Measurements from ENCODE around the gene HOXA10.

Gene HOXA10

DNA sequence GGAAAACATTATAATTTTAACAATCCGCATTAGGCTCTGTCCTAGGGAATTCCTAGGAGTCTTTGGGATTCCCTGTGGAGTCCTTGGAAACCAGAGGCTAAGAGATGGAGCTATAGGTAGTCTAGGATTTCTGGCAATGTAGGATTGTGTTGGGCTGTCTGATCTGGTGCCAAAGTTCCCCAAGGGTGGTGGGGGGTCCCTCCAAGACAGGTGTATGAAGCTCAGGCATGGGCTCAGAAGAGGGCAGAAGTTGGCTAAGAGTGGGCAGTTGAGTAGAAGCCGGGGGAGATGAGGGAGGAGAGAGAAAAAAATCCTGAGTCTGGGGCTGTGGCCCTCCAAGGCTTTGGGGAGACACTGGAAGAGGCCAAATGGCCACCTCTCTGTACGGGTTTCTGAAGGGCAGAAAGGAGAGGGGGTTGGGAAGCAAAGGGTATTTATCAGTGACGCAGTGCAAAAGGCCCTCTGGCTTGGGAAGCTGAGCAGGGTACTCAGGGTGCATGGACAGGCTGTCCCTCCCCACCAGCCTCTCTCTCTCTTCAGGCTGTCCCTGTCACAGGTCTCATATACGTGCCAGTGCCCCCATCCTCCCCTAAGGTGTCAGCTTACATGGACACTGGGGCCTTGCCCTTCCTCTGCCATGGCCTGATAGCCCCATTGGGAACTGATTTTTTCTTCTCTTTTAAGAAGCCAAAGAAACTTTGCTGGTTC, 27.5 kb downstream of the HOXA10 start:
- DNase-seq: no peak

DNA sequence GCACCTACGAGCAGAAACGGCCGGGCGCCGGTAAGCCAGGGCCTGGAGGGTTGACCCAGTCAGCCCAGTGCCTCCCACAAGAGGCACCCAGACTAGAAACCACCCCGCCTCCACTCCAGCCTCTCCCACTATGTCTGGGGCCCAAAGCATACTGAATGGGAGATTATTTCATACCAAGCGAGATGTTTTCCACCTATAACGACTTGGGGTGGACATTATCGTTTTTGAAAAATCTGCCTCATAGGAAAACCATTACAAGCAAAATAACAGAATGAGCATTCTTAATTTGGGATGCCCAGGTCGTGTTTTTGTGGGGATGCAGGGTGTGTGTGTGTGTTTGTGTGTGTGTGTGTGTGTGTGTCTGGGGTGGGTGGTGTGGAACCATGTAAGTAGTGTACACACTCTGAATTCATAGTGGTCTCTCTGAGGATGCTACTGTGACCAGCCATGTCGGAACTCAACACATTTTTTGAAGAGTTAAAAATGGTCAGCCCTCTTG, 28.2 kb downstream of the HOXA10 start:
- no peak for DNase-seq

DNA sequence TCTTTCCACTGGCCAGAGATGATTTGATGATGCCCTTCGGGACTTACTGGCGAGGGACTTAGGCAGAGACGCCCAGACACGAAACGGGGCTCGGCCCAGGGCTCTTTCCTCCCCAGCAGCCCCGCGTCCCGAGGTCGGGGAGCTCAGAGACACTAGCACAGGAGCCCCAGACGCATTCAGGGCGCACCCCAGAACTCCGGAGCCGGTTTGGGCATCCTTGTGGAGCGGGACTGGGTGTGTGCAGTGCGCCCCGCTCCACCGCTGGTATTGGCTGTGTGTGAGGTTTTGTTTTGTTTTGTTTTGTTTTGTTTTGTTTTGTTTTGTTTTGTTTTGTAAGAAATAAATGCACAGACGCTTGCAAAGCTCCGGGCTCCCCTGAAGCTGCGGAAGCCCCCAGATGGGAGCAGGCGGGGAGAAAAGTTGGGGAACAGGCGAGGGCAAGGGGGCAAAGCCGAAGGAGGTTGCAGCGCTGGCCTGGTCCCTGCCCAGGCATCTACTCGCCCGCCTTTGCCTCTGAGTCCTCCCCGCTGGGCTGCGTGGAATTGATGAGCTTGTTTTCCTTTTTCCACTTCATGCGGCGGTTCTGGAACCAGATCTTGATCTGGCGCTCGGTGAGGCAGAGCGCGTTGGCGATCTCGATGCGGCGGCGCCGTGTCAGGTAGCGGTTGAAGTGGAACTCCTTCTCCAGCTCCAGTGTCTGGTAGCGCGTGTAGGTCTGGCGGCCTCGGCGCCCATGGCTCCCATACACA, 28.8 kb downstream of the HOXA10 start:
- DNase-seq: no peak

DNA sequence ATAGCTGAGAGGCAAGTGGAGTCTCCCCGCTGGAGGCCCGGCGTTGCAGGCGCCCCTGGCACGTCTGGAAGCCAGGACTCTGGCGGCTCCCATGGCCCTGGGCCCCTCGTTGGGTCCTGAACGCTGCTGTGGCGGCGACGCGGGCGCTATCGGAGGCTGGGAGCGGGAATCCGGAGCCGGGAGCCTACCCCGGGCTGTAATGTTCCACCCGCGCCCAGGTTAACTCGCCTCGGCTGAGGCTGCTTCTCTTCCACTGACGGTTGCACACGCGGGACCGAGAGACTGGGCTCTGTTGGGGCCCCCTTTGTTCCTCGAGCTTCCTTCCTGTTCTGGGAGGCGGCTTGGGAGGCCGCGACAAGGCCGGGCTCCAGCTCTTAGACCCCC, 29.3 kb downstream of the HOXA10 start:
- no peak for DNase-seq

DNA sequence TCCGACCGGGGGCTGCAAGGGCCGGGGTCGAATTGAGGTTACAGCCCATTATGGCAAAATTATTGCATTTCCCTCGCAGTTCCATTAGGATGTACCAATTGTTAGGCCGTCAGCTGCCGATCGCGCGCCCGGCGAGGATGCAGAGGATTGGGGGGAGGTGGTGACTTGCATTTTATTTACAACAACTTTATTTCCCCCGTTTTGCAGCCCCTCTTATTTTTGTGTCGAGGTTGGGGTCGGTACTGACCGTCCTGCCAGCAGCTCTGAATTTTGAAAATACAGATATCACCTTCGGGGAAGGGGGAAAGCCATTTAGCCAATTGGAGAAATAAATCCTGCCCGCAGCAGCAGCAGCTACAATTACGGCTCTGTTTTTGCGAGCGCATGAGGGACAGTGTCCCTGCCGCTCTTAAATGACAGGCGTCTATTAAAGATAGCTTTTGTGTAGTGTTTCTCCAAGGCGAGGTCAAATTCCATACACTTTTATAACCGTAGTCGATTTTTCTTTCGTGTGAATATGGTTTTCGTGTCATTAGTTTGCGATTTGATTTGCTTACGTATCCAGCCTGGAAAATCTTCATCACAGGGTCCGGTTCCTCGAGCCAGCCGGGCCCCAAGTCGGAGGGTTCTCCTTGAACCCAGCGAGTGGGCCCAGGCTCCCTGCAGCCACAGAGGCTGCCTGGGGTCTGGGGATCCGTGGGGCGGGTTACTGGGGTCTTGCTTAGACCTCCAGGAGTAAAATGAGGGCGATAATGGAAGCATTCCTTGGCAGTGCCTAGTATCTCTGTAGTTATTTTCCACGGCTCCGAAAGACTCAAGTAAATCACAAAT, 30.0 kb downstream of the HOXA10 start:
- DNase-seq: no peak

DNA sequence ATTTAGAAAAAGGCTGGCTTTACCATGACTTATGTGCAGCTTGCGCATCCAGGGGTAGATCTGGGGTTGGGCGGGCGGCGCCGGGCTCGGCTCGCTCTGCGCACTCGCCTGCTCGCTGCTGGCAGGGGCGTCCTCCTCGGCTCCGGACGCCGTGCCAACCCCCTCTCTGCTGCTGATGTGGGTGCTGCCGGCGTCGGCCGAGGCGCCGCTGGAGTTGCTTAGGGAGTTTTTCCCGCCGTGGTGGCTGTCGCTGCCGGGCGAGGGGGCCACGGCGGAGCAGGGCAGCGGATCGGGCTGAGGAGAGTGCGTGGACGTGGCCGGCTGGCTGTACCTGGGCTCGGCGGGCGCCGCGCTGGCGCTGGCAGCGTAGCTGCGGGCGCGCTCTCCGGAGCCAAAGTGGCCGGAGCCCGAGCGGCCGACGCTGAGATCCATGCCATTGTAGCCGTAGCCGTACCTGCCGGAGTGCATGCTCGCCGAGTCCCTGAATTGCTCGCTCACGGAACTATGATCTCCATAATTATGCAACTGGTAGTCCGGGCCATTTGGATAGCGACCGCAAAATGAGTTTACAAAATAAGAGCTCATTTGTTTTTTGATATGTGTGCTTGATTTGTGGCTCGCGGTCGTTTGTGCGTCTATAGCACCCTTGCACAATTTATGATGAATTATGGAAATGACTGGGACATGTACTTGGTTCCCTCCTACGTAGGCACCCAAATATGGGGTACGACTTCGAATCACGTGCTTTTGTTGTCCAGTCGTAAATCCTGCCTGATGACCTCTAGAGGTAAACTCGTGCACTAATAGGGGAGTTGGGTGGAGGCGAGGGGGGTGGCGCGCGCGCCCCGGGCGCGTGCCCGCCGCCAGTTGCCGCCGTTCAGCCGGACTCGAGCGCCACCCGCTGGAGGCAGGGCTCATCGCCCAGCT, 30.8 kb downstream of the HOXA10 start, which contains the start of gene HOXA5:
Gene HOXA5, minus strand, starts transcription at position 659 of the 927 bp plus-strand sequence. Its CDS starts 74 bp downstream, at position 585.
- DNase-seq: no peak

DNA sequence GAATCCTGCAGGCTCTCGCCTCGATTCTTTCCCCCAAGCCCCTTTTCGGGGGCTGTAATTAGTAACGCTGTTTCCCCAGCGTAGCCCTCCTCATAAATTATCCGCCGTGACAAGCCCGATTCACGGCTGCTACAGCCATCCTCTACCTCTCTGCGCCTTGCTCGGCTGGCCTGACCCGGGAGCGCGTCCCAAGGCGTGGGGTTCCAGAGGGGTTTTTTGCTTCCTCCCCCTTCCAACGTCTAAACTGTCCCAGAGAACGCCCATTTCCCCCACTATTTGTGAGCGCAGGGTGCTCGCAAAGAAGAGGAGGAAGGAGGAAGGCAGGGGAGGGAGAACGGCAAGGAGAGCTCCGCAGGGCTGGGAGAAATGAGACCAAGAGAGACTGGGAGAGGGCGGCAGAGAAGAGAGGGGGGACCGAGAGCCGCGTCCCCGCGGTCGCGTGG, 31.5 kb downstream of the HOXA10 start:
- DNase-seq: no peak

DNA sequence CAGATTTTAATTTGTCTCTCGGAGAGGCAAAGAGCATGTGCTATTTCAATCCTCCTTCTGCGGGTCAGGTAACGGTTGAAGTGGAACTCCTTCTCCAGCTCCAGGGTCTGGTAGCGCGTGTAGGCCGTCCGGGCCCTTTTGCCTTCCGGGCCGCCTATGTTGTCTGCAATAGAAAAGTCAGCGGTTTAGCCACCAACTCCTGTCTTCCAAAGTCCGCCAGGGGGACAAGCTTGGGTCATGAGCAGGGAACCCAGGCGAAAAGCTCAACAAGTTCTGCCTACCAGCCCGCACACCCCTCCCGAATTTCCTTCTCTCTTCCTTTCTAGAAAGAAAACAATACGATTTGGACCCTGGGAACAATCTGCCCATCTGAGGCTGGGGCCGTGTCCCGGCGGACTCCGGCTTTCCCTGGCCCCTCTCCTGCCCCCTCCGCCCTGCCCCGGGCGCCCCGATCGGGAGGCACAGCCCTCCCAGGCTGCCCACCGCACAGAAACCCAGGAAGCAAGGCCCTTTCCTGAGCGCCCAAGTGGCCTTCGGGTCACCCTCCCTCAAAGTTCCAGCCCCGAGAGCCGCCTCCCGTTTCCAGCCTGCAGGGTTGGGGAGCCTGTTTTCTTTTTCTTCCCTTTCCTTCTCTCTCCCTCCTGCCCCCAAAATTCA, 32.1 kb downstream of the HOXA10 start:
- DNase-seq: no peak

DNA sequence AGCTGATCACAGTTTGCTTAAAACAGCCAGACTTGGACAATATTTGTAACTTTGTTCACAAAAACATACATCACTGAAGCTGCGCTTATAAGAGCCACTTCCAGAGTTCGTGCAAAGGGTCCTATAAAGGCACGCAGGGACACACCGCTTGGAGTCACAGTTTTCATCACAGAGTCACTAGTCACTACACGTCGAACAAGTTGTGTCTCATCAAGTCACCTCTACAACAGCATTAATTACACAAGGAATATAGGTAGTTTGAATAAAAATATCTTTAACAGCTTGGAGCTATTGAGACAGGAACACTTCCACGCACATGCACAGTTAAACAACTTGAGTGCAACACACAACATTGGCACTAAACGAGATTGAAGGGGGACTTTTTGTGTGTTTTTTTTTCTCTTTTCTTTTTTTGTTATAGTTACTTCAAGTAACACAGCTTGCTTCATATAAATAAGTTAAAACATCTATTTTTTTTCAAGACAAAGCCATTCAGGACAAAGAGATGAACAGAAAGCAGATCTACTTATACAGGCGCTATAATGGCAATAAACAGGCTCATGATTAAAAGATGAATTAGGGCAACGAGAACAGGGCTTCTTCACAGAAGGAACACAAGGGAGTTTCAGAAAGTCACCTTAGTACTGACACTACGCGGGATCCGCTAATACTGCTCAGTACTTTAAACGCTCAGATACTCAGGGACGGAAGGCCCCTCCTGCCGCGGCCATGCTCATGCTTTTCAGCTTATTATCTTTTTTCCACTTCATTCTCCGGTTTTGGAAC, 32.8 kb downstream of the HOXA10 start:
- no peak for DNase-seq

DNA sequence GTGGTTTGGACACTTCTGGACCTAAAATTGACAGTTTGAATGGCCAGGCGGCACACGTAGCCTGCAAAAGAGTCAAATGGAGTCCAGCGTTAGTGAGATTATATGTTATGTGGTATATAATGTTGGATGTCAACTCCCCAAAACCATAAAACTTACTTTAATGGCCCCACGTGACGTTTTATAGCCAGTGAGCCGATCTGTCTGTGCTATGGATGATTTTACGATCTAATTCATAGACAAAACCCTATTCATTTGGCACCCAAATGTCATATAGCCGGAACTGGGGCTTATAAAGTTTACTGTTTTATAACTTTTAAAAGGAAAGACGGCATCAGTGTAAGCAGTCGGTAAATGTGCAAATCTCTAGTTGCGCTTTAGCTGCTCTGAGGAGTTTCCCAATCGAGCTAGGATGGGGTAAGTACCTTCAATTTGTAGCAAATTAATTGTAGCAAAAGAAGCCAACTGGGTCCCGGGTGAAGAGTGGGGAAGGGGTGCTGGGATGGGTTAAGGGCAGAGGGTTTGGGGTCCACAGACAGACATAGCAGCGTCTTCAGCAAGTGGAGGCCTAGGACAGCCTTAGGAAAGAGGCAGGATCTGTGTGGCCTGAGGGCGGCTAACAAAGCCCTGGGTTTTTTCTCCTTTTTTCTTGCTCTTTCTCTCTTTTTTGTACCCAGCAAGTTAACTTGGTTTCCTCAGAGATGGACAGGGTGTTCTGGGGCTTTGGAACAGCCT, 33.8 kb downstream of the HOXA10 start:
- DNase-seq: no peak

DNA sequence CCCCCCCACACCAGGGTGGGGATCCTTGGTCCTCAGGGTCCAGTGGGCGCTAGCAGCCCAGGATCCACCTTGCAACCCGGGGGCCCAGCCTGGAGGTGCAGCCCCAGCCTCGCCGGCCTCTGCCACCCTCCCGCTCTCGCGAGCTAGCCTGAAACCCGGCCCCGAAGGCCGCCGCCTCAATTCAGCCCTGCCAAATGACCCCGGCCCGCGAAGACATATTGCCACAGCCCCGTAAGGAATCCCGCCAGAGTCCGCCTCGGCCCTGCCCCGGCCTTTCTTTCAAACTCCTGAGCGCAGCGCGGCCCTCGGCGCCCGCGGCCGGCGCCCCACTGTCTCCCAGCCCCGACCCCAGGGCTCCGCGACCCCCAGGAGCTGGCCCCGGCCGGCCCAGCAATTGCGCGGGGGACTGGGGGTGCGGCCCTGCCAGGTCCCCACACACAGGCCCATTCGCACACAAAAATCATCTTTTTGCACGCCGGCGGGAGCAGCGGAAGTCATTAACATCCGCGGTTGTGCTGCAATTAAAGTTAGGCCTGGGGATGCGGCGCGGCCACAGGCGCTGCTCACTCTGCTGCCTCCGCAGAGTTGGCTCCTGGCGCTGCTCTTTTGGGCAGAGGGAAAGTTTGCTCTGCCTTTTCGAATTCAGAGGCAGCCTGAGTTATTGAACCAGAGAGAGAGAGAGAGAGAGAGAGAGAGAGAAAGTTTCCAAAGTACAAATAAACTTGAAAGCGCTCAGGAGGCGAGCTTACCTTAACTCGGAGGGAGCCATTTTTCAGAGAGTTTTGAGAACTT, 34.6 kb downstream of the HOXA10 start:
- DNase-seq: no peak

DNA sequence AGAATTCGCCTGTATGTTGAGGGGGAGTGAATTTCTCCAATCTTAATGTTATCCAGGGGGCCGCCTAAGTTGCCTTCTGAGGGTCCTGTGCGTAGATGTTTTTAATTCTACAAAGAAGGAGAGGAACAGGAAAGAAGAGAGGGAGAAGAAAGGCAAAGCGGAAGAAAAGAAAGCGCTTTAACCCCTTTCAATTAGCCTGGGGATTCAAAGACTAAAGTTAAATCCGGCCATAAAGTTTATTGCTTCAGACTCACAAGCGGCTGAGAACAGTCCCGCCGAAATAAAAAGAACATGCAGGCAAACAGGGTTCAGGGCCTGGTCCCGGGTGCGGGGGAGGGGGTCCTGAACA, 35.2 kb downstream of the HOXA10 start:
- DNase-seq: no peak

DNA sequence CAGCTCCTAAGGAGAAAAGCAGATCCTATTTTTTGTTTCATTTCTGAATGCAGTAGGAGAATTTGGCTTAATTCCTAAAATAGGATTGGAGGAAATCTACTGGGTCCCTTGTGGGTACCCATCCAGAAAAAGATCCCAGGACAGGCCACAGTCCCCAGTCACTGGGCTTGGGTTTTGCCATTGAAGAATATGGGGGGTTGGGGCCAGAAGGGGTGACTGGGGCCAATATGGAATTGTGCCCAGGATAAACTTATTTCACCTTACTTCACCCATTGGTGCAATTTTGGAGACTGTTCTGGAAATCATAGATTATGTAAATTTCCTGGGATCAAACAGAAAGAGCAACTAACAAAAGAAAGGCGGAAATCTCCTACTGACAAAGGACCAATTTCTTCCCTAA, 35.6 kb downstream of the HOXA10 start:
- DNase-seq: no peak

DNA sequence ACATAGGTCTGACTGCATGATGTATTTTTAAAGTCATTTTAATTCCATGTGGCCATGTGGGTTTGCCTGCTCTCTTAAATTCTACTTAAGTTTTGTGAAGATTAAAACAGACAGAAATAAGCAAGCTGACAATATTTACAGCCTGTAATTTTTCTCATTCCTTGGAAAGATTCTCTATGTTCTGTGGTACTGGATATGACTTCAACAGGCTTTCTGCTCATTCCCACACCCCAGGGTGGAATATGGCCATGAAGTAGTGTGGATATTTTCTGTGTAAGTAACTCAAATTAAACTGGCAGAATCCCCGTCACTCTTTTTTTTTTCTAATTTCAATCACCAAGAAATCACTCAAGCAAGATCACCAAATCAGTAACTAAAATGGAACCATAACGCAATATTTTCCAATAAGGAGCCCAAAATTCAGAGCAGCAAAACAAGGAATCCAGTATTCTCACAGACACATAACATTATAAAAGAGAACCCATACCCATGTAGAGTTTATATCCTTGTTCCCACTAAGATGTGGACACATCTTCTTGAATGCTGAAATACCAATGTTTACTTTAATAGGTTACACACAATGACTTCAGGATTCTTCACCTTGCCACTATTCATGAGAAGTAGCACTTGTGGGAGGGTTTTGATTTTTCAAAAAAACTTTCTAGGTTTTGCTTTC, 36.3 kb downstream of the HOXA10 start:
- DNase-seq: no peak

DNA sequence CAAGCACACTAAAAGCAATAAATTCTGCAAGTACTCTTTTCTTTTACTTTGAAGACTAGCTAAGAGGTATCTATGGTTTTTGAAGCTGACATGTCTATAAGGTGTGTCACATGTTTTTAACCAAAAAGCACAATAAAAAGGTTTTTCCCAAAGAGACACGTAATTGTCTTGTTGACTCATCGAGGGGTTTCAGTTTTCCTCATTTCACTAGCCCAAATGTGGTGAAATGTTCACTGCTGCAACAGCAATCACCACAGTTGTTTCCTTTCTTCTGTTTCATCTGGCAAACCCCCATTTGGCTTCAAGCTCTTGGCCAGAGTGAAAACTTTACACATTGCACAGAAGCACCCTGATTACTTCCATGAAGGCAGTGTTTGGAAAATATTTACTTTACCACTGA, 39.7 kb downstream of the HOXA10 start:
- no peak for DNase-seq

DNA sequence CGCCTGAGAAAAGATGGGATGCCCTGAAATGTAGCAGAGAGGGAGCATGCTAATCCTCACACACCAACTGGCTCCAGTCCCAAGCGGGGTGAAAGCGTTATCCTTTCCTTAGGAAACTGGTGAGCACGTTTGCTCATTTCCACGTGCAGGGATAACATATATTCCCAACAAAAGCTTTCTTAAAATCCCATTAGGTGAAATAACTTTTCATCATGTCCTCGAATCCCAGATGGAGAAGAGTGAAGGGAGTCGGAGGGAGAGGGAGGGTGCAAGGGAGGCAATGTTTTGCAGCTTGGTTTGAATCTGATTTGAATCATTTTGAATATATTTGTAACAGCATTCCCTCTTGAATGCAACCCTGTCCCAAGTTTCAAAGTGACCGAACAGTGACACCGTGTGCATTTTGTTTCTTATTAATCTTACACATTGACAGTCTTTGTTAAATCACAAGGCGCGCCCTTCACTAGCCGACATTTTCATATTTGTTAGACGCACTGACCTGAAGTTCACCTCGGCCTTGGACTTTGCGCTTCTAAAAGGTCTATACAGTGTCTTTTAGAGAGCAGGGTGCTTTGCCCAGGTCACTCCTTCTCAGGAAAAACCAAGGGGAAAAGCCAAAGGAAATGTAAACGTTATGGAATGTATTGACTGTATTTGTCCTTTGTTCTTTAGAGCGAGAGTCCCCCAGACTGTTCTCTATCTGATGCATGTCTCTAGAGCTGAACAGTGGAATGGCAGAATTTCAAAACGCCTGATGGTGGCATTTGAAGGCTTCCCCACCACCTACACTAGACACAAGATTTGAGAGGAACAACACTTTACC, 40.5 kb downstream of the HOXA10 start:
- no peak for DNase-seq

All from hypothalamus (tissue), 51 donors.